GDM1 (cell line): ENCODE data around the gene OR7D4.
"Not testable (repeated sequence)": the region's sequence is repeated elsewhere in the genome, so short reads cannot be mapped to it uniquely, and the experiment has no call there.

Source experiments
- DNase-seq: peaks from one replicate; lab custom pipeline; 2025; lab: John Stamatoyannopoulos, UW

OR7D4 gene

GRCh38 chr19:9219489-9219888 is at the start of gene OR7D4:
Gene OR7D4 (minus strand): TSS chr19:9219589. CDS start chr19:9214837, 4,752 bp downstream.
- DNase-seq = no peak

GRCh38 chr19:9251236-9251635 is 31.8 kb upstream of the OR7D4 start:
- no peak for DNase-seq

- DNase-seq = no peak
Measured at GRCh38 chr19:9250630-9251029, 31.2 kb upstream of the OR7D4 start, which contains the start of gene OR7E24. Gene OR7E24 (plus strand): TSS chr19:9250930. CDS start chr19:9251044, 114 bp downstream.

GRCh38 chr19:9205501-9206113 is 13.8 kb downstream of the OR7D4 start:
- peak; percentile 27 for DNase-seq

GRCh38 chr19:9198044-9198443 is 21.3 kb downstream of the OR7D4 start:
- DNase-seq = not testable (repeated sequence)

- DNase-seq = no peak
Measured at GRCh38 chr19:9189535-9189934, 29.9 kb downstream of the OR7D4 start.

- DNase-seq = no peak
Measured at GRCh38 chr19:9187191-9187590, 32.2 kb downstream of the OR7D4 start.

GRCh38 chr19:9183000-9183399 is 36.4 kb downstream of the OR7D4 start:
- no peak for DNase-seq

- DNase-seq = no peak
Measured at GRCh38 chr19:9178901-9179300, 40.5 kb downstream of the OR7D4 start, which contains the start of gene OR7D2. Gene OR7D2 (plus strand): TSS chr19:9178979. CDS start chr19:9185782, 6,803 bp downstream.

GRCh38 chr19:9175326-9175725 is 44.1 kb downstream of the OR7D4 start:
- no peak for DNase-seq

GRCh38 chr19:9171393-9171991 is 47.9 kb downstream of the OR7D4 start:
- DNase-seq = no peak

GRCh38 chr19:9166846-9167245 is 52.5 kb downstream of the OR7D4 start:
- DNase-seq = no peak

- DNase-seq = no peak
Measured at GRCh38 chr19:9165261-9165660, 54.1 kb downstream of the OR7D4 start.

- DNase-seq = no peak
Measured at GRCh38 chr19:9161427-9161826, 58.0 kb downstream of the OR7D4 start.
